ENCODE measurements around the gene HERPUD2. TPM values are rescaled to one million over a fixed set of nuclear protein-coding genes. Genes with fewer than 3 reads are reported as not detected.
"Not testable (repeated sequence)": the region's sequence is repeated elsewhere in the genome, so short reads cannot be mapped to it uniquely, and the experiment has no call there.

Gene HERPUD2
- total RNA-seq, 4 donors from 2014 or later: 35.2 to 59.8 (median 44.3) TPM

DNA sequence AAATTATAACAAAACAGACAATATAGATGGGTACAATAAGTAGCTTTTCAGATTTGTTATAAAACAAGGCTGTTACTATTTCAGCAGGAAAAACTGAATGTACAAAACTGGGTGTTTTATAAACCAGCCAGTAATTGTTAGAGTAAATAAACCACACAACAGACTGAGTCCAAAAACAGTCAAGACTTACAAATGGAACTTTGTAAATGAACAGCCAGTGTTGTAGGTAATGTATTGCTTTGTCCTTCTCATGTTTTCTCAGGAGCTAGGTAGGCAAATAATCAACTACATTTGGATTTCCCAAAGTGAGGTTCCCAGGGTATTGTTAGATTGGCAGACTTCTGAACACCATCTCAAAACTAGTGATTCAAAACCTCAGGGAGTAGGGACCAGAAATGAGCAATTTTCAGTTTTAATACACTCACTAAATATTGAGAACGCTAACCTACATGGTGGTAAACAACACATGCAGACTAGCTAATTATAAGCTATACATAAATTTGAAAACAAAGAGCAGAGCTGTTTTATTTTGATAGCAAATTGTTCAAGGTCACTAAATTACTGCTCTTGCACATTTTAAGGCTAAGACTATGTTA, 36.2 kb downstream of the HERPUD2 start:
- H3K27ac ChIP-seq: no peak overlapping the region
- no peaks in the 10 kb centered on the region for H3K36me3 ChIP-seq
- no peaks in the 10 kb centered on the region for H3K4me1 ChIP-seq
- no peak overlapping the region for H3K4me3 ChIP-seq
- 79% methylated on average over 1 of the region's 1 CpG for WGBS
- TF ChIP-seq, protein P1, sequence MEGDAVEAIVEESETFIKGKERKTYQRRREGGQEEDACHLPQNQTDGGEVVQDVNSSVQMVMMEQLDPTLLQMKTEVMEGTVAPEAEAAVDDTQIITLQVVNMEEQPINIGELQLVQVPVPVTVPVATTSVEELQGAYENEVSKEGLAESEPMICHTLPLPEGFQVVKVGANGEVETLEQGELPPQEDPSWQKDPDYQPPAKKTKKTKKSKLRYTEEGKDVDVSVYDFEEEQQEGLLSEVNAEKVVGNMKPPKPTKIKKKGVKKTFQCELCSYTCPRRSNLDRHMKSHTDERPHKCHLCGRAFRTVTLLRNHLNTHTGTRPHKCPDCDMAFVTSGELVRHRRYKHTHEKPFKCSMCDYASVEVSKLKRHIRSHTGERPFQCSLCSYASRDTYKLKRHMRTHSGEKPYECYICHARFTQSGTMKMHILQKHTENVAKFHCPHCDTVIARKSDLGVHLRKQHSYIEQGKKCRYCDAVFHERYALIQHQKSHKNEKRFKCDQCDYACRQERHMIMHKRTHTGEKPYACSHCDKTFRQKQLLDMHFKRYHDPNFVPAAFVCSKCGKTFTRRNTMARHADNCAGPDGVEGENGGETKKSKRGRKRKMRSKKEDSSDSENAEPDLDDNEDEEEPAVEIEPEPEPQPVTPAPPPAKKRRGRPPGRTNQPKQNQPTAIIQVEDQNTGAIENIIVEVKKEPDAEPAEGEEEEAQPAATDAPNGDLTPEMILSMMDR (IDR thresholded peaks at IDR 0.05): no peak
- TF ChIP-seq POLR2AphosphoS5 (IDR thresholded peaks at IDR 0.05) (no peak), EP300 (IDR thresholded peaks at IDR 0.05) (no peak), POLR2A (IDR thresholded peaks at IDR 0.05) (no peak)
- no peaks in the 10 kb centered on the region for H3K27me3 ChIP-seq
- no peaks in the 10 kb centered on the region for H3K9me3 ChIP-seq
- DNase-seq (ENCODE audit: low spot score in 2 of 2): no peak

DNA sequence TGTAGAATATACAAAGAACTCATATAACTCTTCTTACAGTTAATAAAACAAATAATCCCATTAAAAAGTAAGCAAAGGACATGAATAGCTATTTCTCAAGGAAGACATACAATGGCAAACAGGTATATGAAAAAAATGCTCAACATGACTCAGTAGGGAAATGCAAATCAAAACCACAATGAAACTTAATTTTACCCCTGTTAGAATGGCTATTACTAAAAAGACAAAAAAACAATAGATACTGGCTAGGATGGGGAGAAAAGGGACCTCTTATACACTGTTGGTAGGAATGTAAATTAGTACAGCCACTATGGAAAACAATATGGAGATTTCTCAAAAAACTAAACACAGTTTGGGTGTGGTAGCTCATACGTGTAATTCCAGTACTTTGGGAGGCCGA, 37.8 kb downstream of the HERPUD2 start:
- TF ChIP-seq, protein P1 (IDR thresholded peaks at IDR 0.05): no peak
- no peak for TF ChIP-seq POLR2A (IDR thresholded peaks at IDR 0.05)
- no peak for TF ChIP-seq POLR2AphosphoS5 (IDR thresholded peaks at IDR 0.05)
- TF ChIP-seq EP300 (IDR thresholded peaks at IDR 0.05): no peak
- H3K27me3 ChIP-seq: no peaks in the 10 kb centered on the region
- DNase-seq (ENCODE audit: low spot score in 2 of 2): no peak
- no peaks in the 10 kb centered on the region for H3K9me3 ChIP-seq
- no peak overlapping the region for H3K4me3 ChIP-seq
- no peaks in the 10 kb centered on the region for H3K4me1 ChIP-seq
- 100% methylated on average over 2 of the region's 2 CpGs for WGBS
- peaks cover 6% of the 10 kb centered on the region for H3K36me3 ChIP-seq
- H3K27ac ChIP-seq: no peak overlapping the region

DNA sequence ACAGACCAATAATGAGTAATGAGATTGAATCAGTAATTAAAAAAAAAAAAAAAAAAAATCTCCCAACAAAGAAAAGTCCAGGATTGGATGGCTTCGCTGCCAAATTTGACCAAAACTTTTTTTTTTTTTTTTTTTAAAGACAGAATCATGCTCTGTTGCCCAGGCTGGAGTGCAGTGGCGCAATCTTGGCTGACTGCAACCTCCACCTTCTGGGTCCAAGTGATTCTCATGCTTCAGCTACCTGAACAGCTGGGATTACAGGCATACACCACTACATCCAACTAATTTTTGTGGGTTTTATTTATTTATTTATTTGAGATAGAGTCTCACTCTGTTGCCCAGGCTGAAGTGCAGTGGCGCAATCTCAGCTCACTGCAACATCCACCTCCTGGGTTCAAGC, 40.4 kb downstream of the HERPUD2 start:
- peaks cover 15% of the 10 kb centered on the region for H3K36me3 ChIP-seq
- H3K9me3 ChIP-seq; DNase-seq (ENCODE audit: low spot score in 2 of 2); H3K4me1 ChIP-seq; H3K27ac ChIP-seq; H3K27me3 ChIP-seq; H3K4me3 ChIP-seq: not testable (repeated sequence)
- WGBS: 97% methylated on average over 3 of the region's 3 CpGs

DNA sequence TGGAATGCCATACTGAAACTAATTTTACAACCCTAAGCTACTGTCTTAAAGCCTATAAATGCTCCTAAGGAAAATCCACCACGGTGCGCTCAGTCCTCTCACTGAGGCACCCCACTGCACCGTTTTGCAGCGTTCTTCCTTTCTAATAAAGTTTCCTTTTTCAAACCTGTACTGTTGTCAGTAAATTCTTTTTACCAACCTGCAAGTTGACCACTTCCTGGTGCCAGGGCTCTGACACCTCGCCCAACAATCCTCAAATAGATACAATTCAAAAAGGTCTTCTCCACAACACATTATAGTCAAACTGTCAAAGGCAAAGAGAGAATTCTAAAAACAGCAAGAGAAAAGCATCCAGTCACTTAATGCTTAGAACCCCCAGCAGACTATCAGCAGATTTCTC, 42.8 kb downstream of the HERPUD2 start:
- Histone ChIP-seq H3K36me3 (peaks cover 15% of the 10 kb centered on the region), H3K9me3 (no peaks in the 10 kb centered on the region), H3K4me3 (no peak overlapping the region), H3K4me1 (no peaks in the 10 kb centered on the region), H3K27ac (no peak overlapping the region), H3K27me3 (no peaks in the 10 kb centered on the region)
- DNase-seq (ENCODE audit: low spot score in 2 of 2): no peak
- TF ChIP-seq, protein P1 (IDR thresholded peaks at IDR 0.05): no peak
- no peak for TF ChIP-seq POLR2AphosphoS5 (IDR thresholded peaks at IDR 0.05)
- 96% methylated on average over 5 of the region's 5 CpGs for WGBS

DNA sequence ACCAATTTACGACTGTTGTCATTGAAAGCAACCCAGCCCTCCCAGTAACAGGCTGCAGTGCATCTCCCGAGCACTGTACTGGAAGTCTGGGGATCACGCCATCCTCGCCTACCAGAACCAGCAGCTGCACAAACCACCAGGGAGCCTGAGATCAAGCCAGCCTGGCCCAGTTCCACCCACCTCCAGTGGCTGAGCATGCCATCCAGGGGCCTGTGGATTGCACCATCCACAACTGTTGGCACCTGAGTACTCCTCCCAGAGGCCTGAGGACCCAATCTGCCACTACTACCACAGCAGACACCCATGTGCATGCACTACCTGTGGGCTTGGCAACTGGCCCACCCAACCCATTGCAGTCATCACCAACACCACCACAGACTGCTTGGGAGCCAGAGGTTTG, 44.2 kb downstream of the HERPUD2 start:
- Histone ChIP-seq H3K27ac (no peak overlapping the region), H3K4me3 (no peak overlapping the region), H3K4me1 (no peaks in the 10 kb centered on the region), H3K36me3 (peaks cover 15% of the 10 kb centered on the region), H3K27me3 (no peaks in the 10 kb centered on the region), H3K9me3 (no peaks in the 10 kb centered on the region)
- no peak for DNase-seq (ENCODE audit: low spot score in 2 of 2)
- TF ChIP-seq, protein P1 (IDR thresholded peaks at IDR 0.05): no peak
- TF ChIP-seq EP300 (IDR thresholded peaks at IDR 0.05): no peak
- no peak for TF ChIP-seq POLR2AphosphoS5 (IDR thresholded peaks at IDR 0.05)
- no peak for TF ChIP-seq POLR2A (IDR thresholded peaks at IDR 0.05)
- 100% methylated on average over 1 of the region's 4 CpGs for WGBS

DNA sequence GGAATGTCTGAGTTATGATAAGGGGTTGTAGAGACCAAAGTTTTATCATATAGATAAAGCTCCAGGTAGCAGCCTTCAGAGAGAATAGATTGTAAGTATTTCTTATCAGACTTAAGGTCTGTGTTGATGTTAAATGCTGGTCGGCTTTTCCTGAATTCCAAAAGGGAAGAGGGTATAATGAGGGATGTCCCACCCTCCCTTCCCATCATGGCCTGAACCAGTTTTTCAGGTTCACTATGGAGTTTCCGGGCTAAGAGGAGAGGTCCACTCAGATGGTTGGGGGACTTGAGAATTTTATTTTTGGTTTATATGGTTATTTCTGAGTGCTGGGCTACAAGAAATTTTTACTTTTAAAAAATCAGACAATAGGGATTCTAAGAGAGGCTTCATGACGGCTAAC, 45.2 kb downstream of the HERPUD2 start:
- H3K4me3 ChIP-seq: no peak overlapping the region
- H3K27me3 ChIP-seq: no peaks in the 10 kb centered on the region
- no peak for TF ChIP-seq POLR2A (IDR thresholded peaks at IDR 0.05)
- no peak for TF ChIP-seq EP300 (IDR thresholded peaks at IDR 0.05)
- no peak for TF ChIP-seq POLR2AphosphoS5 (IDR thresholded peaks at IDR 0.05)
- TF ChIP-seq, protein P1 (IDR thresholded peaks at IDR 0.05): no peak
- peaks cover 15% of the 10 kb centered on the region for H3K36me3 ChIP-seq
- no peaks in the 10 kb centered on the region for H3K4me1 ChIP-seq
- no peaks in the 10 kb centered on the region for H3K9me3 ChIP-seq
- no peak for DNase-seq (ENCODE audit: low spot score in 2 of 2)
- H3K27ac ChIP-seq: no peak overlapping the region
- 90% methylated on average over 3 of the region's 3 CpGs for WGBS

Measured in suprapubic skin (tissue), 4 donors.